GM18907 (cell line): ENCODE measurements around the gene SNX13.
"Not testable (repeated sequence)": the region's sequence is repeated elsewhere in the genome, so short reads cannot be mapped to it uniquely, and the experiment has no call there.

Experiments
- ATAC-seq: cut with Tn5 transposase; IDR thresholded peaks from one replicate; pipeline ENCODE4 v1.9.1; 2021; ENCODE audit warnings: mild to moderate bottlenecking, moderate library complexity; ENCODE audit not compliant: unreplicated experiment

The SNX13 gene

DNA sequence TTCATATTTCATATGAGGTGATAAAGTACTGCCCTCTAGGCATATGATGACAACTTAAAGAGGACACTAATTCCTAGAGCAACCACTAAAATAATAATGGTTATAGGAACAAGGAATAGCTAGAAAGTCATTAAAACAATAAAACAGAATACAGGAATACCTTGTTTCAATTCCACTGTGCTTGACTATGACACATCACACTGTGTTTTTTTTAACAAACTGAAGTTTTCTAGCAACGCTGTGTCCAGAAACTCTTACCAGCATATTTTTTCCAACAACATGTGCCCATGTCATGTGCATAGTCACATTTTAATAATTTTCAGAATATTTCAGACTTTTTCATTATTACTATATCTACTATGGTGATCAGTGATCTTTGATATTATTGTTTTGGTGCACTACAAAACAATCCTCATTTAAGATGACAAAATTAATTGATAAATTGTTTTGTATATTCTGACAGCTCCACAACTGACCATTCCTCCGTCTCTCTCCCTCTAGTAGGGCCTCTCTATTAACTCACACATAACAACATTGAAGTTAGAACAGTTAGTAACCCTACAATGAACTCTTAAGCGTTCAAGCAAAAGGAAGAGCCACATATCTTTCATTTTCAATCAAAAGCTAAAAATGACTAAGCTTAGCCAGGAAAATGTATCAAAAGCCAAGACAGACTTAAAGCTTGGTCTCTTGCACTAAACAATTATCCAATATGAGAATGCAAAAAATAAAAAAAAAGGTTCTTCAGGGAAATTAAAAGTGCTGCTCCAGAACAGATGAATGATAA is 85.8 kb downstream of the SNX13 start:
- ATAC-seq: peak; percentile 44

DNA sequence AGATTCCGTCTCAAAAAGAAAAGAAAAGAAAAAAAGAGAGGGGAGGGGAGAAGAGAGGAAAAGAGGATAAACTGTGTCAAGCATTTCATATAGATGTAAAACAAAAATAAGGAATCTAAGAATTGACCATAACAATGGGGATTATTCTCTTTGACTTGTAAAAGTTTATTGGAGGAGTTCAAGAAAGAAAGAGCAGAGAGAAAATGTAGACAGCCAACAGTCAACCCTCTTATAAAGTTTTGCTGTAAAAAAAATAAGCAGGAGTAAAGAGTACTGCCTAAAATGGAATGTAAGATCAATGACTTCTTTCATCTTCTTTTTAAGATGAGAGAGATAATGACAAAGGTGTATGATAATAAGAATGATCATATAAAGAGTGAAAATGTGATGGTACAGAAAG is 87.9 kb downstream of the SNX13 start:
- no peak for ATAC-seq

- no peak for ATAC-seq
Measured at GRCh38 chr7:17849504-17849903, 90.8 kb downstream of the SNX13 start.

DNA sequence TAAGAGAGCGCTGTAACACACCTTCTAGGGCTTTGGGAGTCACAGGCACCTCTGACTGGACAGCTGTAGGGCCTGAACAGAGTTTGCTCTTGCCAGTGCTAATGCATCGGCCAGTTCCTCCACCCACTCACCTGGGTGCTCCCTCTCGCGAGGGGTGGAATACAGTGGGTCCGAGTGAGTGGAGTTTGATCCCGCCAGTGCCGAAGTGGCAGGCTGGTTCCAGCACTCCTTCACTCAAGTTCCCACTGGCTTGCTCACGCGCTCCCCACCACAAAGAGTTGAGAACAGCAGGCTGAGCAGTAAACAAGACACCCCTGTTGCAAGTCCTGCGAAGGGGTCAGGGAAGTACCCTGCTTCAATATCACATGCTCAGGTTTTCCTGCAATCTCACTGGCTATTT is 91.8 kb downstream of the SNX13 start:
- ATAC-seq: no peak

DNA sequence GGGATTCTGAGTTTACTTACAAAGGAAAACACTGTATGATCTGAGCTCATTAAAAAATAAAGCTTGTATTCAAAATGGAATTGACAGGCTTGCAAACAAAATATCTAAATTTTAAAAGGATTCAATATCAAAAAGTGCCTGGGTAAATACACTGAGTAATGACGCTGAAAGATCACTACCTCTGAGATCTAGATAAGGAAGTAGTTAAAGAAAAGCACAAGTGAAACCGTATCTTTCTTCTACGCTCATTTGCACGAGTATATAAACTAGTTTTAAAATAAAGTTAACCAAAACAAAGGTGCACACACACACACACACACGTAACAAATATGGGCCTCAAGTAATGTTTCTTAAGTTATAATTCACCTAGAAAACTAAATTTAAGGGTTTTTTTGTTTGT is 93.4 kb downstream of the SNX13 start:
- no peak for ATAC-seq

GRCh38 chr7:17845197-17845547 is 95.1 kb downstream of the SNX13 start:
- ATAC-seq: no peak

DNA sequence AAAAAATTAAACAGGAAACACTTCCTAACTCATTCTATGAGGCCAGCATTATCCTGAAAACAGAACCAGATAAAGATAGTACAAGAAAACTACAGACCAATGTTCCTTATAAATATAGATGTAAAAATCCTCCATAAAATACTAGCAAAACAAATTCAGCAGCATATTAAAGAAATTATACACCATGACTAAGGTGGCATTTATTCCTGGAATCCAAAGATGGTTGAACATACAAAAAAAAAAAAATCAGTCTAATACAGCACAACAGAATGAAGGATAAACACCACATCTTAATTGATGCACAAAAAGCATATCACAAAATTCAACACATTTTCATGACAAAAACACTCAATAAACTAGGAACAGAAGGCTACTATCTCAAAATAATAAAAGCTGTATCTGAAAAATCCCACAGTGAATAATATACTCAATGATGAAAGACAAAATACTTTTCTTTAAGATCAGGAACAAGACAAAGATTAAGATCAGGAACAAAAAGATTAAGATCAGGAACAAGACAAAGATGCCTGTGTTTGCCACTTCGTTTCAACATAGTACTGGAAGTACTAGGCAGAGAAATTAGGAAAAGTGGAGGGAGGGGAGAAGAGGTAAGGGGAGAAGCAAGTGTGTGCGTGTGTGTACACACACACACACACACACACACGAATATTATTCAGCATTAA is 95.6 kb downstream of the SNX13 start:
- no peak for ATAC-seq

DNA sequence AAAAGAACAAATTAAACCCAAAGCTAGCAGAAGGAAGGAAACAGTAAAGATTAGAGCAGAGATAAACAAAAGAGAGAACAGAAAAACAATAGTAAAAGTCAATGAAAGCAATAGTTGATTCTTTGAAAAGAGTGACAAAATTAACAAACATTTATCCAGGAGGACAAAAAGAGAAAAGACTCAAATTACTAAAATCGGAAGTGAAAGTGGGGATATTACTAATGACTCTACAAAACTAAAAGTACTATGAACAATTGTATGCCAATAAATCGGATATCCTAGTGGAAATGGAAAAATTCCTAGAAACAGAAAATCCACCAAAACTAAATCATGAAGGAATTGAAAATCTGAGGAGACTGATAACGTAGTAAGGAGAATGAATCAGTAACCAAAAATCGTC is 96.3 kb downstream of the SNX13 start:
- no peak for ATAC-seq

DNA sequence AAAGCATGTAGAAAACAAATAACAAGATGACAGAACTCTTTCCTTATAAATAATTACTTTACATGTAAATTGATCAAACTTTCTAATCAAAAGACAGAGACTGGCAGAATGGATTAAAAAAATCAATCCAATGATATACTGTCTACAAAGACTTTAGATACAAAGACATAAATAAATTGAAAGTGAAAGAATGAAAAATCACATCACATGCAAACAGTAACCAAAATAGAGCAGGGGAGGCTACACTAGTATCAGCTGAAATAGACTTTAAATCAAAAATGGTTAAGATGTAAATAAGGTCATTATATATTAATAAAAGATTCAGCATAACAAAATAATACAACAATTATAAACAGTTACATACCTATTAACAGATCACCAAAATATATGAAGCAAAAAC is 97.3 kb downstream of the SNX13 start:
- no peak for ATAC-seq

DNA sequence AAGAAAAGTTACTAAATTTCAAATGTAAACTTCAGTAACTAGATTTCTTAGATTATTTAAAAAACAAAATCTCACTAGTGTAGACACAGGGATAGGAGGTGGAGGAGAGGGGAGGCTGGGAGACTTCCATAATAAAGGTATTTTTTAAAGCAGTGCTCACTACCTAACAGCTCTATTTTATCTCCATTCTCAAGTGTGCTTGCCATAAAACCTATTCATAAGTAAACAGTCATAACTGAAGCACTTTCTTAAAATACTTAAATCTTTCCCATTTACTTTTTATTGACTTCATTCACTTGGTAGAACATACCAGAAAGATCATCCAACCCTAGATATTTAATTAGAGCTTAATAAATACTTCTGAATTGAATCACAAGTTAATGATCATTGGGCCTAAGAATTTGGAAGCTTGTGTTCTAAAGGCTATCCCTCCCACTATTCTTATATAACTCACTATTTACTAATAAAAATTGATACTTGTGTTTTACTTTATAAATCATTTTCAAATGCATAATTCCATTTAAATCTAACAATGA is 107.4 kb downstream of the SNX13 start:
- no peak for ATAC-seq

- no peak for ATAC-seq
Measured at GRCh38 chr7:17832242-17832641, 108.1 kb downstream of the SNX13 start.

GRCh38 chr7:17830206-17830605 is 110.1 kb downstream of the SNX13 start:
- ATAC-seq: no peak

GRCh38 chr7:17829001-17829400 is 111.3 kb downstream of the SNX13 start:
- no peak for ATAC-seq

DNA sequence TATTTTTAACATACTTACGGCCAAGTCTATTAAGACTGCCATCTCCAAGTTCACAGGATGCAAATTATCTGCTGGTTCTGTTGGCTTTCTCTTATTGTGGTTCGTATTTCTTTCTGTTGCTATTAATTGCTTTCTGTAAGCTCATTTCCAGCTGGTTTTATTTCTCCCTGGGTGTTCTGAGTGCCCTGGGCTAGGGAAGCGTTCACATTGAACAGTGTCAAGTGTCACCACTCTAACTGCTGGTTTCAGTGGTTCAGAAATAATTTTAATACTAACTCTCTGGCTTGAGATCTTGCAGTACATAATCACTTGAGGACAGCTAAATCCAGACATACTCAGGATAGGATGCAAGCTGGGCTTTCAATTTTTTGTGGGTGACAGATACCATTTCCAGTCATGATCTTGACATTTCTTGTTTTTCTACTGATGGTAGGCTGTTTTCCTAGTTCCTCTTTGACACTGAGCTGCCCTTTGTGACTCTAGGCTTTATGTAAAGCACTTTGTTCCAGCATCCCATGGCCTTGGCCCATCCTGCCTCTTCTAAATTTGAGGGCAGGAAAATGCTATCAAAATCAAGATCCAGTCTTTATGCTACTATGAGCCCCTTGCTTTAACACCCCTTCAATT is 117.6 kb downstream of the SNX13 start:
- no peak for ATAC-seq

GRCh38 chr7:17816903-17817302 is 123.4 kb downstream of the SNX13 start:
- ATAC-seq: no peak

GRCh38 chr7:17815318-17815717 is 125.0 kb downstream of the SNX13 start:
- ATAC-seq: no peak

DNA sequence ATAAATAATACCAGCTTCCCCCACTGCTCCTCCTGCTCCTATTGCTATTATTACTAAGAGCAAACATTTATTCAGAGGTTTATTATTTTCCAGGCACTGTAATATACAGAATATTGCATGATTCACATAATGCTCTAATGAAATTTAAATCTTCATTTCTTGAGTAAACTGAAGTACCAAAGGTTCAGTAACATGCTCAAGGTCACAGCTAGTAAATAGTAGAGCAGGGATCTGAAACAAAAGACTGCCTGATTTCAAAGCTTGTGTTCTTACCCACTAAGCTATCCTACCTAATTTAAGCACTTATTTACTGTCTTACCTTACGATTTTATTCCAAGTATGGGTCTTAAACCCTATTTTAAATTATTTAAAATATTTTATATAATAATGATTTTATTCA is 126.2 kb downstream of the SNX13 start:
- ATAC-seq: no peak

- ATAC-seq: not testable (repeated sequence)
Measured at GRCh38 chr7:17809215-17809614, 131.1 kb downstream of the SNX13 start.

- ATAC-seq: no peak
Measured at GRCh38 chr7:17807242-17807641, 133.1 kb downstream of the SNX13 start.

DNA sequence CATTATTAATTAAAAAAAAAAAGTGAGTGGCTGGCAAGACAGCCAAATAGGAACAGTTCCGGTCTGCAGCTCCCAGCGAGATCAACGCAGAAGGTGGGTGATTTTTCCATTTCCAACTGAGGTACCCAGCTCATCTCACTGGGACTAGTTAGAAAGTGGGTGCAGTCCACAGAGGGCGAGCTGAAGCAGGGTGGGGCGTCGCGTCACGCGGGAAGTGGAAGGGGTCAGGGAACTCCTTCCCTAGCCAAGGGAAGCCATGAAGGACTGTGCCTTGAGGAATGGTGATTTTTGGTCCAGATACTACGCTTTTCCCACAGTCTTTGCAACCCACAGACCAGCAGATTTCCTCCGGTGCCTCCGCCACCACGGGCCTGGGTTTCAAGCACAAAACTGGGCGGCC is 133.7 kb downstream of the SNX13 start:
- no peak for ATAC-seq

- ATAC-seq: no peak
Measured at GRCh38 chr7:17802056-17802455, 138.2 kb downstream of the SNX13 start.
